ENCODE data around the gene BAG1. TPM values are rescaled to one million over a fixed set of nuclear protein-coding genes. Genes with fewer than 3 reads are reported as not detected.

Gene BAG1
- total RNA-seq, 4 donors from 2014 or later: 63.6 to 140 (median 70.8) TPM

DNA sequence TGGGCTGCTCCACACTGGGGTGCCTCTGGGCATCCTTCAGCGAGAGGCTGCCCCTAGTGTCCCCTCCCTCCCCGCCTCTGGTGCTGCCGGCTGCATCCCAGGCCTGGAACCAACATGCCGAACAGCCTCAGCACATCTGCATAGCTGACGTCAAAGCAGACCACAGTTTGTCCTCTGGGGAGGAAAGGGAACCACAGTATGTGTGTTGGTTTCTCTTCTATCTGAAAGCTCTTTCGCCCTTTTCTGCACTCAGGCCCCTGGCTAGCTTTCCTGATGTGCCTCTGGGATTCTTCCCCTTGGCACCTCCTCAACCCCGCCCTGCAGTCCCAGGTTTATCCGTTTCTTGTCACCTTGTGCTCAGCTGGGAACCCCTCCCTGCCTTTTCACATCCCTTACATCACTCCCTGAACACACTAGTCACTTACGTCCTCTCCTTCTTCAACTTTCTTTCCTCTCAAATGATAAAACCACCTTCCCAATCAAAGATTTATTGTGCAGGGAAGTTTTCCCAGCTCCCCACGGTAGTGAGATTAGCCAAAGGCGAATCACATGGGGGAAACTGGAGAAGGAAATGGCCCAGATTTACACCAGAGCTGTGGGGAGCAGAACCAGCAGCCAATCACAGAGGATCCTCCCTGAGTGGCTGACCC is 61.8 kb downstream of the BAG1 start:
- DNase-seq (ENCODE audit: low spot score in 2 of 2): no peak
- H3K27ac ChIP-seq: no peak overlapping the region
- WGBS: 42% methylated on average over 11 of the region's 11 CpGs

More for the DNA sequence above, 61.8 kb downstream of the BAG1 start:
- TF ChIP-seq POLR2AphosphoS5 (IDR thresholded peaks at IDR 0.05) (no peak), EP300 (IDR thresholded peaks at IDR 0.05) (no peak)
- no peaks in the 10 kb centered on the region for H3K36me3 ChIP-seq
- no peak overlapping the region for H3K4me3 ChIP-seq
- H3K9me3 ChIP-seq: no peaks in the 10 kb centered on the region
- H3K27me3 ChIP-seq: no peaks in the 10 kb centered on the region
- H3K4me1 ChIP-seq: peaks cover 19% of the 10 kb centered on the region

Other genes starting within 250 kb of the BAG1 start
- gene DNAJA1, start 239.4 kb downstream of the BAG1 start, total RNA-seq: 10 to 100 TPM; 41.4 to 73.0 (median 58.5) TPM
- gene SMU1, start 188.0 kb downstream of the BAG1 start, total RNA-seq: 10 to 100 TPM; 14.3 to 18.5 (median 16.7) TPM
- 10 to 100 TPM; 45.1 to 68.7 (median 53.5) TPM for gene B4GALT1, start 97.4 kb downstream of the BAG1 start, total RNA-seq
- not detected for gene SPINK4, start 24.5 kb downstream of the BAG1 start, total RNA-seq
- 10 to 100 TPM; 43.7 to 60.3 (median 50.7) TPM for gene CHMP5, start 341 bp upstream of the BAG1 start, total RNA-seq
- gene NFX1, start 25.8 kb upstream of the BAG1 start, total RNA-seq: 10 to 100 TPM; 42.0 to 91.4 (median 46.0) TPM
- gene AQP7, start 137.9 kb upstream of the BAG1 start, total RNA-seq: 10 to 100 TPM in 2 of 4 donors, 1 to 10 TPM in 2; 2.1 to 66.5 (median 13.1) TPM
- 1,000 to 10,000 TPM; 1,277 to 1,951 (median 1,548) TPM for gene AQP3, start 182.9 kb upstream of the BAG1 start, total RNA-seq
- gene NOL6, start 209.2 kb upstream of the BAG1 start, total RNA-seq: 10 to 100 TPM; 40.4 to 50.4 (median 44.1) TPM